Thyroid gland (tissue), 4 donors: ENCODE results near the gene GLOD4. TPM values are rescaled to one million over a fixed set of nuclear protein-coding genes. Genes with fewer than 3 reads are reported as not detected.

ENCODE experiments used
- DNase-seq, 2 donors: peaks; one replicate each; pipeline ENCODE4 v3.0.0-alpha.2; 2019
- H3K27ac ChIP-seq, 3 donors: fragments of 200-600 bp; sonication (generic); 1 replicate in 2 of 3; 2 replicates in 1 of 3; pipeline ENCODE4 v1.5.1; 2016 to 2019; ENCODE audit warnings: mild to moderate bottlenecking in 1 of 3, moderate library complexity in 1 of 3
- H3K27me3 ChIP-seq: fragments of 200-600 bp; sonication (generic); one replicate; pipeline ENCODE4 v1.5.1; 2019
- H3K36me3 ChIP-seq, 2 donors: fragments of 200-600 bp; sonication (generic); one replicate each; pipeline ENCODE4 v1.5.1; 2016 to 2019
- H3K4me1 ChIP-seq, 2 donors: fragments of 200-600 bp; sonication (generic); one replicate each; pipeline ENCODE4 v1.5.1; 2017 to 2019
- H3K4me3 ChIP-seq, 3 donors: fragments of 200-600 bp; sonication (generic); replicated peaks in 1 of 3; 1 replicate in 2 of 3; 2 replicates in 1 of 3; pipeline ENCODE4 v1.5.1; 2016; ENCODE audit warnings: mild to moderate bottlenecking in 1 of 3
- H3K9me3 ChIP-seq: fragments of 200-600 bp; sonication (generic); one replicate; pipeline ENCODE4 v1.5.1; 2017
- CTCF ChIP-seq, 6 experiments: fragments of 200-600 bp in 3 of 6; fragments of 450-650 bp in 3 of 6; sonication (generic) in 3 of 6; IDR thresholded peaks; one replicate each; pipeline ENCODE4 v1.5.1; 2016 to 2019; ENCODE audit warnings: antibody characterized with exemption in 6 of 6, mild to moderate bottlenecking in 2 of 6, inconsistent platforms in 1 of 6, moderate library complexity in 1 of 6
- POLR2A ChIP-seq, 2 donors: fragments of 450-650 bp; IDR thresholded peaks; one replicate each; pipeline ENCODE4 v1.6.1; 2017; ENCODE audit warnings: antibody characterized with exemption in 2 of 2, mild to moderate bottlenecking in 2 of 2, moderate library complexity in 1 of 2
- WGBS, 2 donors: methylation state at CpG; one replicate each; pipeline ENCODE4 v1.1.5; 2017; 5-methylcytosine and 5-hydroxymethylcytosine counted together
- intact Hi-C: fragments of 100-400 bp; cut with DNase I; formaldehyde crosslinking; loops from one replicate; pipeline ENCODE4 v1.15.1; 2023
- total RNA-seq, 4 donors: library from RNA; depleted of rRNA; stranded (reverse); fragments of >200 nt; gene quantifications; one replicate each; pipeline ENCODE4 v1.2.3, GENCODE V29; 2016

GLOD4 gene
- total RNA-seq, 4 donors from 2014 or later = 48.9 to 94.6 (median 60.5) TPM

GRCh38 chr17:814371-814770 is 32.3 kb upstream of the GLOD4 start:
- no peaks in the 10 kb centered on the region for H3K9me3 ChIP-seq
- no peaks in the 10 kb centered on the region for H3K4me1 ChIP-seq
- H3K36me3 ChIP-seq = no peaks in the 10 kb centered on the region
- WGBS, 2 donors = 91 to 97% methylated on average over 20 of the region's 20 CpGs
- H3K27ac ChIP-seq = no peak overlapping the region
- DNase-seq = no peak
- H3K4me3 ChIP-seq = no peak overlapping the region
- no peak for TF ChIP-seq CTCF (IDR thresholded peaks at IDR 0.05)
- intact Hi-C loops = no loop called here
- no peaks in the 10 kb centered on the region for H3K27me3 ChIP-seq

GRCh38 chr17:812638-813204 is 30.6 kb upstream of the GLOD4 start:
- Histone ChIP-seq H3K27me3 (no peaks in the 10 kb centered on the region), H3K4me1 (no peaks in the 10 kb centered on the region), H3K36me3 (no peaks in the 10 kb centered on the region), H3K4me3 (no peak overlapping the region), H3K27ac (no peak overlapping the region), H3K9me3 (no peaks in the 10 kb centered on the region)
- 93 to 95% methylated on average over 14 of the region's 14 CpGs for WGBS, 2 donors
- DNase-seq = no peak
- TF ChIP-seq CTCF (IDR thresholded peaks at IDR 0.05) = no peak
- no peak for TF ChIP-seq POLR2A (IDR thresholded peaks at IDR 0.05)
- intact Hi-C loops = no loop called here

- Histone ChIP-seq H3K9me3 (no peaks in the 10 kb centered on the region), H3K27ac (no peak overlapping the region), H3K27me3 (no peaks in the 10 kb centered on the region), H3K4me1 (no peaks in the 10 kb centered on the region), H3K36me3 (no peaks in the 10 kb centered on the region), H3K4me3 (no peak overlapping the region)
- TF ChIP-seq CTCF (IDR thresholded peaks at IDR 0.05) = no peak
- no peak for TF ChIP-seq POLR2A (IDR thresholded peaks at IDR 0.05)
- 77 to 80% methylated on average over 17 to 23 of the region's 29 CpGs for WGBS, 2 donors
- intact Hi-C loops = no loop called here
- DNase-seq = no peak
Observed at GRCh38 chr17:811051-811784, 29.1 kb upstream of the GLOD4 start.

GRCh38 chr17:807523-808294 is 25.6 kb upstream of the GLOD4 start:
- WGBS, 2 donors = 92 to 95% methylated on average over 13 to 17 of the region's 28 CpGs
- Histone ChIP-seq H3K4me3 (no peak overlapping the region), H3K36me3 (no peaks in the 10 kb centered on the region), H3K4me1 (no peaks in the 10 kb centered on the region), H3K9me3 (no peaks in the 10 kb centered on the region), H3K27me3 (no peaks in the 10 kb centered on the region), H3K27ac (no peak overlapping the region)
- no peak for TF ChIP-seq POLR2A (IDR thresholded peaks at IDR 0.05)
- TF ChIP-seq CTCF (IDR thresholded peaks at IDR 0.05) = no peak
- no peak for DNase-seq
- intact Hi-C loops = loop anchor here (10.0 kb wide), 1 partner anchor 67 kb away; no protein-coding TSS in a partner anchor
